Stimulated activated naive CD8-positive, alpha-beta T cell treated with anti-CD3 and anti-CD28 coated beads, Interleukin-15, amount 100 ng/mL, for 72 hours (primary cell): Measurements from ENCODE around the gene NUDT14.

Experiments used
- ATAC-seq: fragments of 150-1000 bp; cut with Tn5 transposase; 2 replicates; pipeline ENCODE4 v1.10.0; 2021; ENCODE audit warnings: mild to moderate bottlenecking, moderate library complexity
- DNase-seq, 2 donors: peaks; one replicate each; pipeline ENCODE4 v3.0.0; 2021 to 2022
- H3K27ac Mint-ChIP-seq, 2 donors: one replicate each; pipeline ENCODE4 v1.8.0; 2022; ENCODE audit warnings: mild to moderate bottlenecking in 2 of 2, mixed read lengths in 2 of 2, moderate library complexity in 2 of 2
- H3K27me3 Mint-ChIP-seq: one replicate; pipeline ENCODE4 v1.8.0; 2022; ENCODE audit warnings: mixed read lengths
- H3K4me1 Mint-ChIP-seq: one replicate; pipeline ENCODE4 v1.8.0; 2022; ENCODE audit warnings: mild to moderate bottlenecking, mixed read lengths
- H3K4me3 Mint-ChIP-seq, 2 donors: one replicate each; pipeline ENCODE4 v1.8.0; 2022; ENCODE audit warnings: mild to moderate bottlenecking in 2 of 2, mixed read lengths in 2 of 2, moderate library complexity in 1 of 2
- H3K9me3 Mint-ChIP-seq, 2 donors: one replicate each; pipeline ENCODE4 v1.8.0; 2022; ENCODE audit warnings: mixed read lengths in 2 of 2

The NUDT14 gene

GRCh38 chr14:105163040-105163742, 17.9 kb downstream of the NUDT14 start:
- peaks cover 5% of the 10 kb centered on the region for H3K4me1 Mint-ChIP-seq
- no peak overlapping the region for H3K27ac Mint-ChIP-seq
- H3K4me3 Mint-ChIP-seq, result no peak overlapping the region
- DNase-seq (no peak), ATAC-seq (no peak)
- no peaks in the 10 kb centered on the region for H3K9me3 Mint-ChIP-seq
- H3K27me3 Mint-ChIP-seq, result peaks cover 30% of the 10 kb centered on the region

GRCh38 chr14:105162669-105162979, 18.5 kb downstream of the NUDT14 start:
- Mint-ChIP-seq H3K9me3 (no peaks in the 10 kb centered on the region), H3K4me3 (no peak overlapping the region), H3K27me3 (peaks cover 30% of the 10 kb centered on the region), H3K4me1 (peaks cover 5% of the 10 kb centered on the region), H3K27ac (no peak overlapping the region)
- DNase-seq (no peak), ATAC-seq (no peak)

GRCh38 chr14:105161964-105162668, 19.0 kb downstream of the NUDT14 start:
- H3K9me3 Mint-ChIP-seq, result no peaks in the 10 kb centered on the region
- H3K27me3 Mint-ChIP-seq, result peaks cover 28% of the 10 kb centered on the region
- H3K4me1 Mint-ChIP-seq, result peaks cover 5% of the 10 kb centered on the region
- peak overlapping the region in 1 of 2 donors; percentile 90 for H3K27ac Mint-ChIP-seq
- peak; percentile 64 for ATAC-seq
- no peak overlapping the region for H3K4me3 Mint-ChIP-seq
- peak in 1 of 2 donors; percentile 39 for DNase-seq

- H3K4me3 Mint-ChIP-seq, result no peak overlapping the region
- H3K27me3 Mint-ChIP-seq, result peaks cover 20% of the 10 kb centered on the region
- no peaks in the 10 kb centered on the region for H3K9me3 Mint-ChIP-seq
- DNase-seq (no peak), ATAC-seq (no peak)
- H3K27ac Mint-ChIP-seq, result no peak overlapping the region
- no peaks in the 10 kb centered on the region for H3K4me1 Mint-ChIP-seq
Measured at GRCh38 chr14:105161309-105161708, 19.8 kb downstream of the NUDT14 start.

GRCh38 chr14:105160776-105161175, 20.3 kb downstream of the NUDT14 start:
- no peak overlapping the region for H3K4me3 Mint-ChIP-seq
- no peaks in the 10 kb centered on the region for H3K4me1 Mint-ChIP-seq
- H3K27ac Mint-ChIP-seq, result no peak overlapping the region
- ATAC-seq, result no peak
- peaks cover 15% of the 10 kb centered on the region for H3K27me3 Mint-ChIP-seq
- H3K9me3 Mint-ChIP-seq, result no peaks in the 10 kb centered on the region
- DNase-seq, result no peak

GRCh38 chr14:105159344-105159743, 21.8 kb downstream of the NUDT14 start:
- Mint-ChIP-seq H3K9me3 (no peaks in the 10 kb centered on the region), H3K27me3 (peaks cover 6% of the 10 kb centered on the region), H3K4me3 (no peak overlapping the region), H3K4me1 (no peaks in the 10 kb centered on the region), H3K27ac (no peak overlapping the region)
- DNase-seq (no peak), ATAC-seq (no peak)

- Mint-ChIP-seq H3K27me3 (peaks cover under 1% of the 10 kb centered on the region), H3K9me3 (no peaks in the 10 kb centered on the region), H3K4me1 (no peaks in the 10 kb centered on the region), H3K4me3 (no peak overlapping the region), H3K27ac (no peak overlapping the region)
- ATAC-seq (no peak), DNase-seq (no peak)
Measured at GRCh38 chr14:105158794-105159193, 22.3 kb downstream of the NUDT14 start.

- DNase-seq, result no peak
- no peaks in the 10 kb centered on the region for H3K4me1 Mint-ChIP-seq
- H3K4me3 Mint-ChIP-seq, result no peak overlapping the region
- no peaks in the 10 kb centered on the region for H3K27me3 Mint-ChIP-seq
- ATAC-seq, result no peak
- no peak overlapping the region for H3K27ac Mint-ChIP-seq
- H3K9me3 Mint-ChIP-seq, result no peaks in the 10 kb centered on the region
Measured at GRCh38 chr14:105157872-105158271, 23.2 kb downstream of the NUDT14 start.

GRCh38 chr14:105156414-105157375, 24.4 kb downstream of the NUDT14 start:
- Mint-ChIP-seq H3K4me1 (no peaks in the 10 kb centered on the region), H3K27ac (peak overlapping the region in 1 of 2 donors; percentile 82), H3K9me3 (no peaks in the 10 kb centered on the region), H3K27me3 (no peaks in the 10 kb centered on the region), H3K4me3 (no peak overlapping the region)
- no peak for DNase-seq
- no peak for ATAC-seq

- H3K4me3 Mint-ChIP-seq, result no peak overlapping the region
- DNase-seq (no peak), ATAC-seq (no peak)
- no peaks in the 10 kb centered on the region for H3K27me3 Mint-ChIP-seq
- no peaks in the 10 kb centered on the region for H3K4me1 Mint-ChIP-seq
- H3K27ac Mint-ChIP-seq, result no peak overlapping the region
- no peaks in the 10 kb centered on the region for H3K9me3 Mint-ChIP-seq
Measured at GRCh38 chr14:105155681-105156413, 25.3 kb downstream of the NUDT14 start.

- Mint-ChIP-seq H3K9me3 (no peaks in the 10 kb centered on the region), H3K27me3 (no peaks in the 10 kb centered on the region), H3K27ac (peak overlapping the region in 1 of 2 donors; percentile 19), H3K4me1 (no peaks in the 10 kb centered on the region), H3K4me3 (no peak overlapping the region)
- ATAC-seq (no peak), DNase-seq (no peak)
Measured at GRCh38 chr14:105155071-105155651, 26.0 kb downstream of the NUDT14 start.

- no peak for ATAC-seq
- Mint-ChIP-seq H3K4me3 (no peak overlapping the region), H3K27ac (no peak overlapping the region), H3K4me1 (no peaks in the 10 kb centered on the region), H3K9me3 (no peaks in the 10 kb centered on the region), H3K27me3 (no peaks in the 10 kb centered on the region)
- no peak for DNase-seq
Measured at GRCh38 chr14:105154476-105154871, 26.6 kb downstream of the NUDT14 start.

GRCh38 chr14:105153739-105154475, 27.2 kb downstream of the NUDT14 start:
- no peak for DNase-seq

GRCh38 chr14:105153331-105153731, 27.8 kb downstream of the NUDT14 start:
- DNase-seq, result no peak
- Mint-ChIP-seq H3K4me1 (no peaks in the 10 kb centered on the region), H3K27me3 (no peaks in the 10 kb centered on the region), H3K9me3 (no peaks in the 10 kb centered on the region), H3K4me3 (no peak overlapping the region), H3K27ac (no peak overlapping the region)
- no peak for ATAC-seq

More at GRCh38 chr14:105153739-105154475, 27.2 kb downstream of the NUDT14 start:
- ATAC-seq, result no peak
- Mint-ChIP-seq H3K4me1 (no peaks in the 10 kb centered on the region), H3K9me3 (no peaks in the 10 kb centered on the region), H3K4me3 (no peak overlapping the region), H3K27me3 (no peaks in the 10 kb centered on the region), H3K27ac (no peak overlapping the region)
